Mucosa of descending colon (tissue), 3 donors: ENCODE measurements around the gene KAT14. TPM values are rescaled to one million over a fixed set of nuclear protein-coding genes. Genes with fewer than 3 reads are reported as not detected.
"Not testable (repeated sequence)": the region's sequence is repeated elsewhere in the genome, so short reads cannot be mapped to it uniquely, and the experiment has no call there.

Source experiments
- ATAC-seq: fragments of 200-7000 bp; cut with Tn5 transposase; one replicate; pipeline ENCODE4 v1.9.1; 2020; ENCODE audit warnings: mild to moderate bottlenecking, moderate library complexity
- DNase-seq, 3 donors: peaks; one replicate each; pipeline ENCODE4 v3.0.0-alpha.2; 2020
- H3K36me3 ChIP-seq: fragments of 200-600 bp; one replicate; pipeline ENCODE4 v1.8.0; 2021; ENCODE audit warnings: low read depth, mild to moderate bottlenecking
- H3K4me1 ChIP-seq: fragments of 200-600 bp; one replicate; pipeline ENCODE4 v1.8.0; 2021; ENCODE audit warnings: low read depth, mild to moderate bottlenecking
- H3K4me3 ChIP-seq: fragments of 200-600 bp; one replicate; pipeline ENCODE4 v1.8.0; 2021; ENCODE audit warnings: mild to moderate bottlenecking
- H3K9me3 ChIP-seq: fragments of 200-600 bp; one replicate; pipeline ENCODE4 v1.8.0; 2021; ENCODE audit warnings: mild to moderate bottlenecking
- CTCF ChIP-seq: fragments of 200-600 bp; IDR thresholded peaks from one replicate; pipeline ENCODE4 v1.8.0; 2022; ENCODE audit warnings: antibody characterized with exemption, mild to moderate bottlenecking
- intact Hi-C, 2 donors: fragments of 100-400 bp; cut with DNase I in 1 of 2; cut with micrococcal nuclease in 1 of 2; formaldehyde crosslinking; loops; one replicate each; pipeline versions ENCODE4 v1.11.0 to v1.11.1; 2022; cut with DNase I, micrococcal nuclease
- total RNA-seq, 3 donors: library from RNA; stranded (reverse); fragmentation: NEBNext Ultra II Directional in 2 of 3; extraction: Animal tissue kit (Norgen Biotek cat#: 25700) in 2 of 3; gene quantifications; one replicate each; pipeline versions ENCODE4 v1.2.1 to v1.2.4, GENCODE V29; 2021 to 2023
- donor health status: DM: no; HTN: no; CAD: no; lungs with moderate emphysema.
- donor health status: DM: no; HTN: no; CAD: no.
- donor health status: DM: no; HTN: yes; CAD: no.

KAT14 gene
- total RNA-seq, 3 donors from 2014 or later: 13.0 to 23.4 (median 16.6) TPM

DNA sequence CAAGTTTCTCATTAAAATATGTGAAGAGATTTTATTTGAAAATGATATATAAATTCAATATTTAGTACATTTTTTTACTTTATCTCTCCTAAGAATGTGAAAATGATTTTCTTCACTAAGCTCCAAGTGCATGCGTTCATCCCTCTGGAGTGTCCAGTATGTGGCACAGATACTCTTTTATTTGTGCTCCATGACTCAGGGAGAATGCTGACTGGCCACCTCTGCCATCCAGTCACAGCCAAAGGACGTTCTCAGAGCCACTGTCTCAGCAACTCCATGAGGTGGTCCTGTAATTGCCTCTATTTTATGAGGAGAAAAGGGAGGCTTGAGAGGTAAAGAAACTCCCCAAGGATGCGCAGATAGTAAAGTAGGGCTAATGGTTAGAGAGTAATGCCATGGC, 58.3 kb downstream of the KAT14 start:
- no peaks in the 10 kb centered on the region for H3K9me3 ChIP-seq
- H3K4me3 ChIP-seq: no peak overlapping the region
- no peaks in the 10 kb centered on the region for H3K4me1 ChIP-seq
- intact Hi-C loops: no loop called here
- ATAC-seq (no peak), DNase-seq (no peak)
- TF ChIP-seq CTCF: no peak
- H3K36me3 ChIP-seq: no peaks in the 10 kb centered on the region

- DNase-seq (no peak), ATAC-seq (no peak)
- Histone ChIP-seq H3K36me3 (no peaks in the 10 kb centered on the region), H3K4me1 (no peaks in the 10 kb centered on the region), H3K9me3 (no peaks in the 10 kb centered on the region), H3K4me3 (no peak overlapping the region)
- intact Hi-C loops: no loop called here
- no peak for TF ChIP-seq CTCF
These were observed 59.9 kb downstream of the KAT14 start for GRCh38 chr20:18197382-18198070.

DNA sequence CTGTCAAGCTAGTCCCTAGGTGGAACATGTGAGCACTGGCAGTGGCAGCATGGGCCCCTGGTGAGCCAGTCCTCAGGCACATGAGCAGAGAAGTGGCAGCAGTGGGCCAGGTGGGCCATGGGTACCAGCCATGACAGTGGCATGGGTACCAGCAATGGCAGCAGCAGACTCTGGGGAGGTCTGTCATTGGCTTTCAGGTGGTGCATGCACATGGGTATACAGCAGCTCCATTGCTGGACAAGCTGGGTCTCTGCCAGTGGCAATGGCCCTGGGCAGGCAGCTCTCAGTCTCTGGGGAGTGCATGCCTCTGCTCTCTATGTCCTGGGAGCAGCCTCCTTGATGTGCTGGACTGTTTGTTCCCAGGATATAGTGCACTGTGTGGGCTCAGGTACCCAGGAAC, 65.3 kb downstream of the KAT14 start:
- no peaks in the 10 kb centered on the region for H3K4me1 ChIP-seq
- H3K9me3 ChIP-seq: no peaks in the 10 kb centered on the region
- ATAC-seq: no peak
- no peaks in the 10 kb centered on the region for H3K36me3 ChIP-seq
- intact Hi-C loops: no loop called here
- no peak for TF ChIP-seq CTCF
- no peak for DNase-seq
- H3K4me3 ChIP-seq: no peak overlapping the region

GRCh38 chr20:18203700-18204099, 66.0 kb downstream of the KAT14 start:
- H3K36me3 ChIP-seq, H3K9me3 ChIP-seq, H3K4me1 ChIP-seq, DNase-seq, H3K4me3 ChIP-seq, ATAC-seq, intact Hi-C loops: not testable (repeated sequence)

GRCh38 chr20:18213002-18213401, 75.3 kb downstream of the KAT14 start:
- ATAC-seq: no peak
- H3K9me3 ChIP-seq: no peaks in the 10 kb centered on the region
- no peaks in the 10 kb centered on the region for H3K4me1 ChIP-seq
- no peak for TF ChIP-seq CTCF
- H3K36me3 ChIP-seq: no peaks in the 10 kb centered on the region
- intact Hi-C loops: no loop called here
- H3K4me3 ChIP-seq: no peak overlapping the region
- DNase-seq: no peak

- no peak for ATAC-seq
- no peak overlapping the region for H3K4me3 ChIP-seq
- TF ChIP-seq CTCF: no peak
These were observed 77.9 kb downstream of the KAT14 start for GRCh38 chr20:18215566-18215965.

More at GRCh38 chr20:18215566-18215965, 77.9 kb downstream of the KAT14 start:
- no peak for DNase-seq
- Histone ChIP-seq H3K36me3 (no peaks in the 10 kb centered on the region), H3K4me1 (no peaks in the 10 kb centered on the region), H3K9me3 (no peaks in the 10 kb centered on the region)
- intact Hi-C loops: no loop called here
